Measurements from ENCODE around the gene PLCB1. TPM values are rescaled to one million over a fixed set of nuclear protein-coding genes. Genes with fewer than 3 reads are reported as not detected.
"Not testable (repeated sequence)": the region's sequence is repeated elsewhere in the genome, so short reads cannot be mapped to it uniquely, and the experiment has no call there.

Gene PLCB1
- total RNA-seq, 1 experiment from 2014 or later = 6.0 TPM

DNA sequence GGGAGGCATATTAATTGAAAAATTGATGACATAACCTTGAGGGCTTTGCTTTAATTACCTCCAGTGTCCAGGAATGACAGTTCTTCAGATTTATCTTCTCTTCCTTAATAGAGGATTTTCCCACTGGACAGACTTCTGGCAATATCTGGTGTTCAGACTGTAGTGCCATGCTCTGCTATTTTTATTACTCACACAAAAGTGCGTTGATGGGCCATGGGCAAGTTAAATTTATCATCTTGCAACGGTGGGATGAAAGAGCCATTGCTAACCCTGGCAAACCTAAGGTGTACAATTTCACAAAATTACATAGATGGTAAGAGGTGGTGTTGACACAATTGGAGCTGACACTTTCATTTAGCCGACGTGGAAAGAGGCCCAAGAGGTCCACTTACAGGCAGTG lies 683.1 kb downstream of the PLCB1 start:
- Mint-ChIP-seq H3K9me3 (ENCODE audit: low read depth, unreplicated experiment) (no peaks in the 10 kb centered on the region), H3K4me3 (ENCODE audit: low read depth, unreplicated experiment) (no peak overlapping the region), H3K27me3 (ENCODE audit: unreplicated experiment) (no peaks in the 10 kb centered on the region), H3K36me3 (ENCODE audit: insufficient read depth, unreplicated experiment) (no peaks in the 10 kb centered on the region), H3K4me1 (ENCODE audit: low read depth, unreplicated experiment) (no peaks in the 10 kb centered on the region), H3K27ac (ENCODE audit: unreplicated experiment) (no peak overlapping the region)
- CTCF ChIA-PET = no interaction called here
- intact Hi-C loops (cut with micrococcal nuclease; ENCODE audit: unreplicated experiment) = no loop called here
- BruUV-seq (replicated peaks) = no TSS peak
- DNase-seq = no peak
- TF ChIP-seq, protein P1, sequence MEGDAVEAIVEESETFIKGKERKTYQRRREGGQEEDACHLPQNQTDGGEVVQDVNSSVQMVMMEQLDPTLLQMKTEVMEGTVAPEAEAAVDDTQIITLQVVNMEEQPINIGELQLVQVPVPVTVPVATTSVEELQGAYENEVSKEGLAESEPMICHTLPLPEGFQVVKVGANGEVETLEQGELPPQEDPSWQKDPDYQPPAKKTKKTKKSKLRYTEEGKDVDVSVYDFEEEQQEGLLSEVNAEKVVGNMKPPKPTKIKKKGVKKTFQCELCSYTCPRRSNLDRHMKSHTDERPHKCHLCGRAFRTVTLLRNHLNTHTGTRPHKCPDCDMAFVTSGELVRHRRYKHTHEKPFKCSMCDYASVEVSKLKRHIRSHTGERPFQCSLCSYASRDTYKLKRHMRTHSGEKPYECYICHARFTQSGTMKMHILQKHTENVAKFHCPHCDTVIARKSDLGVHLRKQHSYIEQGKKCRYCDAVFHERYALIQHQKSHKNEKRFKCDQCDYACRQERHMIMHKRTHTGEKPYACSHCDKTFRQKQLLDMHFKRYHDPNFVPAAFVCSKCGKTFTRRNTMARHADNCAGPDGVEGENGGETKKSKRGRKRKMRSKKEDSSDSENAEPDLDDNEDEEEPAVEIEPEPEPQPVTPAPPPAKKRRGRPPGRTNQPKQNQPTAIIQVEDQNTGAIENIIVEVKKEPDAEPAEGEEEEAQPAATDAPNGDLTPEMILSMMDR (IDR thresholded peaks at IDR 0.05; ENCODE audit: unreplicated experiment) = no peak

DNA sequence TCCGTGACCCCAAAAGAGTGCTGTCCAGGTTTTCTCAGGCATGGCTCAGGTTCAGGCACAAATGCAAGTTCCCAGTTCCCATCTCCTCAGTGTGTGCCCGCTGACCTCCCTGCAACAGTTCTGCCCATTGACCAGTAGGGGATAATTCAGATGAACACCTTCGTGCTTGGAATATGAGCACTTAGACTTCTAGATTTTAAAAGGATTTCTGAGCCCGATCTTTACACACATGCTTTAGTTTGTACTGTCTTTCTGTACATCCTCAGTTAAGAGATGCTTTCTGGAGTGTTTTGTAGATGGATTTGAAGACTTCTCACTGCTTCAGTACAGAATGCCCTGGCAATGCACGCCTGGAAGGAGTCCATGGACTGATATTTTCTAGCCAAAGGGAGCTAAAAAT lies 697.2 kb downstream of the PLCB1 start:
- H3K27me3 Mint-ChIP-seq (ENCODE audit: unreplicated experiment) = no peaks in the 10 kb centered on the region

DNA sequence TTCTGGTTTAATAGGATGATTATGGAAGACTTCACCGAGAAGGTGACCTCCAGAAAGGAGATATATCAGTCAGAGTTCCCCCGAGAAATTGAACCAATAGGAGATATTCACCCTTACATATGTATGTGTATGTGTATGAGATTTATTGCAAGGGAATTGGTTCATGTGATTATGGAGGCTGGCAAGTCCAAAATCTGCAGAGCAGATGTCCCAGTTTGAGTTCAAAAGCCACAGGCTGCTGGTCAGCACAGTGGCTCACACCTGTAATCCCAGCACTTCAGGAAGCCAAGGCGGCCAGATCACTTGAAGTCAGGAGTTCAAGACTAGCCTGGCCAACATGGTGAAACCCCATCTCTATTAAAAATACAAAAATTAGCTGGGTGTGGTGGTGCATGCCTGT lies 702.2 kb downstream of the PLCB1 start:
- H3K4me3 Mint-ChIP-seq (ENCODE audit: low read depth, unreplicated experiment); BruUV-seq (replicated peaks); CTCF ChIA-PET; intact Hi-C loops (cut with micrococcal nuclease; ENCODE audit: unreplicated experiment); DNase-seq; H3K9me3 Mint-ChIP-seq (ENCODE audit: low read depth, unreplicated experiment); H3K36me3 Mint-ChIP-seq (ENCODE audit: insufficient read depth, unreplicated experiment); H3K27me3 Mint-ChIP-seq (ENCODE audit: unreplicated experiment); H3K4me1 Mint-ChIP-seq (ENCODE audit: low read depth, unreplicated experiment); H3K27ac Mint-ChIP-seq (ENCODE audit: unreplicated experiment): not testable (repeated sequence)

More for the DNA sequence above, 697.2 kb downstream of the PLCB1 start:
- H3K27ac Mint-ChIP-seq (ENCODE audit: unreplicated experiment) = no peak overlapping the region
- H3K9me3 Mint-ChIP-seq (ENCODE audit: low read depth, unreplicated experiment) = peaks cover 11% of the 10 kb centered on the region
- no peaks in the 10 kb centered on the region for H3K4me1 Mint-ChIP-seq (ENCODE audit: low read depth, unreplicated experiment)
- no peak for DNase-seq
- TF ChIP-seq, protein P1 (IDR thresholded peaks at IDR 0.05; ENCODE audit: unreplicated experiment) = no peak
- intact Hi-C loops (cut with micrococcal nuclease; ENCODE audit: unreplicated experiment) = no loop called here
- H3K4me3 Mint-ChIP-seq (ENCODE audit: low read depth, unreplicated experiment) = no peak overlapping the region
- H3K36me3 Mint-ChIP-seq (ENCODE audit: insufficient read depth, unreplicated experiment) = no peaks in the 10 kb centered on the region
- CTCF ChIA-PET = interaction anchor here (0.7 kb wide), 1 partner anchor 393 kb away, joined by 3 read pairs; no protein-coding TSS in a partner anchor
- no TSS peak for BruUV-seq (replicated peaks)

DNA sequence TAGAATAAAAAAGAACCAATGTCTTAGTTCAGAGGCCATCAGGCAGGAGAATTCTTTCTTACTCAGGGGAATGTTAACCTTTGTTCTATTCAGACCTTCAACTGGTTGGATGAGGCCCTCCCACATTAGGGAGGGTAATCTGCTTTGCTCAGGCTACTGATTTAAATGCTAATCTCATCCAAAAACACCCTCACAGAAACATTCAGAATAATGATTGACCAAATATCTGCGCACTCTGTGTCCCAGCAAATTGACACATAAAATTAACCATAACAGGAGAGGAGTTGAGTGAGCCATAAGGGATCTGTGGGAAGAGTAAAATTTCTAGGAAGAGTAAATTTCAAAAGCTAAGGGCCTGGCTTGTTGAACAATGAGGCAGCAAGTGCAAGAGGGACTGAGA lies 702.8 kb downstream of the PLCB1 start:
- TF ChIP-seq, protein P1 (IDR thresholded peaks at IDR 0.05; ENCODE audit: unreplicated experiment) = no peak
- intact Hi-C loops (cut with micrococcal nuclease; ENCODE audit: unreplicated experiment) = no loop called here
- Mint-ChIP-seq H3K36me3 (ENCODE audit: insufficient read depth, unreplicated experiment) (no peaks in the 10 kb centered on the region), H3K4me3 (ENCODE audit: low read depth, unreplicated experiment) (no peak overlapping the region), H3K27me3 (ENCODE audit: unreplicated experiment) (no peaks in the 10 kb centered on the region), H3K9me3 (ENCODE audit: low read depth, unreplicated experiment) (peaks cover 5% of the 10 kb centered on the region), H3K27ac (ENCODE audit: unreplicated experiment) (no peak overlapping the region), H3K4me1 (ENCODE audit: low read depth, unreplicated experiment) (no peaks in the 10 kb centered on the region)
- no TSS peak for BruUV-seq (replicated peaks)
- CTCF ChIA-PET = no interaction called here
- DNase-seq = no peak

DNA sequence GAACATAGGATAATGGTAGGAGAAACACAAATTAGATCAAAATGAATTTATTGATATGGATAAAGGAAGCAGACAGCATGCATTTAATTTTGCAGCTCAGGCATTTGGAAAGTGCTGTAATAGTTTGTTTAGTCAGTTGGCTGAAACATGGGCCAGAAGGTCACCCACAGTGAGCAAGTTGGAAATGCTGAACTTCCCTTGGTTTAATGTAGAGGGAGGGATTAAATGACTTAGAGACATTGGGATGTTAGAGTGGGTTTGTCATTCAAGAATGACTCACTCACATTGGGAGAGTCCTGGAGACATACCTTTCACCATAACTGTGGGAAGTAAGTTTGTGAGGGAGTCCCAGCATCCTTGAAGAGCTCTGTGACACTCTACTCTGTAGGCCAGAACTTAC lies 705.3 kb downstream of the PLCB1 start:
- no TSS peak for BruUV-seq (replicated peaks)
- intact Hi-C loops (cut with micrococcal nuclease; ENCODE audit: unreplicated experiment) = no loop called here
- Mint-ChIP-seq H3K27me3 (ENCODE audit: unreplicated experiment) (no peaks in the 10 kb centered on the region), H3K4me3 (ENCODE audit: low read depth, unreplicated experiment) (no peak overlapping the region), H3K9me3 (ENCODE audit: low read depth, unreplicated experiment) (peaks cover 5% of the 10 kb centered on the region), H3K36me3 (ENCODE audit: insufficient read depth, unreplicated experiment) (no peaks in the 10 kb centered on the region), H3K4me1 (ENCODE audit: low read depth, unreplicated experiment) (no peaks in the 10 kb centered on the region), H3K27ac (ENCODE audit: unreplicated experiment) (no peak overlapping the region)
- no peak for DNase-seq
- TF ChIP-seq, protein P1 (IDR thresholded peaks at IDR 0.05; ENCODE audit: unreplicated experiment) = no peak
- CTCF ChIA-PET = interaction anchor here (0.6 kb wide), 1 partner anchor 262 kb away, joined by 4 read pairs; no protein-coding TSS in a partner anchor

Measured in Calu3 (cell line).